Skeletal muscle cell (primary cell): ENCODE measurements around the gene THSD4.
A peak's percentile ranks its signal among the peaks of the same experiment; 100 is the strongest.
"Not testable (repeated sequence)": the region's sequence is repeated elsewhere in the genome, so short reads cannot be mapped to it uniquely, and the experiment has no call there.

Experiments used
- DNase-seq: peaks from one replicate; pipeline ENCODE4 v3.0.0-alpha.2; 2010; ENCODE audit warnings: low read depth
- H3K4me3 ChIP-seq: 2 replicates; pipeline ENCODE4 v1.5.1; 2011; ENCODE audit warnings: low read depth, mild to moderate bottlenecking, control low read depth, low read length, moderate library complexity

THSD4 gene

GRCh38 chr15:71203586-71204474, 88.6 kb downstream of the THSD4 start:
- no peak for DNase-seq
- no peak overlapping the region for H3K4me3 ChIP-seq

DNA sequence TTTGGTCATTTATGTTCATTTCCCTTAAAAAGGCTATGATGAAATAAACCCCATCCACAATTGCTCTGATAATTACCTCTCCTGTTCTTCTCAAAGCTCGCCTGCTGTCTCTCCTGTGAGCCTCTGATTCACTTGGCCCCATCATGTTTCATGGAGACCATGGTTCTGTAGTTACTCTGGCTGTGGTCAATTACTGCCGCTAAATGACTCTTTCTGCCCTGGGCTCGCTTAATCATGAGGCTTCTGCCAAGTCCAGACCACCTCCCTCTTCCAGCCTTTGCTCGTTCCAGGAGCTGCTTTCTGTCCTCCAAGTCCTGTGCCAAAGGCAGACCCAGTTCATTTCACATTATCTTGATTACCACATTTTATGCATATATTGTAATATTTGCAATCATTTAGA, 91.9 kb downstream of the THSD4 start:
- H3K4me3 ChIP-seq: no peak overlapping the region
- DNase-seq: no peak

DNA sequence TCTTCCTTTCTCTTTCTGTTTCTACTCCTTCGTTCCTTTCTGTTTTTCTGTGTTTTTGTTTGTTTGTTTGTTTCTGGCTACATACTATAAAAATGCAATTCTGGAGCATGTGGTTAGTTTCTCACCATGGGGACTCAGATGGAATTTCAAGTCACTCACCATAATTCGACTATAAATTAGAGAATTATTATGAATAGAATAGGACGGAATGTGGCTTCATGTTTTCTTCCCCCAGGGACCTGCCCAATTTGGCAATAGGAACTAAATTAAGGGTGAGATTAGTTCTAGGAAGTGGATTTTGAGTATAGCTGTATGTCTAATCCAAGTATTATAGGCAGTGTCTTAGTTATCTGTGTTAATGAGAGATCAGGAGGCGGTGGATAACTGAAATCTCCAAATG, 96.9 kb downstream of the THSD4 start:
- no peak overlapping the region for H3K4me3 ChIP-seq

GRCh38 chr15:71213943-71214342, 98.7 kb downstream of the THSD4 start:
- not testable (repeated sequence) for H3K4me3 ChIP-seq, DNase-seq

More for the DNA sequence above, 96.9 kb downstream of the THSD4 start:
- no peak for DNase-seq

GRCh38 chr15:71215126-71215894, 100.0 kb downstream of the THSD4 start:
- no peak for DNase-seq
- H3K4me3 ChIP-seq: no peak overlapping the region

DNA sequence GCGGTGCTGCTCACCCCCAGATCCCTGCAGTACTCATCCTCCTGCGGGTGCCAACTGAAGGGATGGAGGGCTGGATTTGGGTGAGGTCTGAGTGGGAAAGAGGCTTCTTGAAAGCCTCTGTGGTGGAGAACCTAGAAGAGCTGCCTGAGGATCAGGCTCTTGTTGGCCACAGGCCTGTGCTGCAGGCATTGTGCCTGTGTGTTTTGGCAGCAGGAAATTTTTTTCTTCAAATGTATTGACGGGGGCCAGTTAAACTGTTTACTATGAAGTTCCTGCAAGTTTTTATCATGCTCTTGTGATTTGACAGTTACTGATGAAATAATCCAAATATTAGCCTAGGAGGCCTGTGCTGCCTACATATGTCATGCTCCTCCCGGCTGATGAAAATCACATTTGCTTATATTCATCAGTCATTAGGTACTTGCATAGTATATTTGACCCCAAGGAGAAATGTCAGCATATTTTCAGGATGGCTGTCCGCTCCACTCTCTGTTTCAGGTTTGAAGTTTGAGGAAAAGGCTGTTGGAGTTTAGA, 103.1 kb downstream of the THSD4 start:
- H3K4me3 ChIP-seq: no peak overlapping the region
- no peak for DNase-seq

GRCh38 chr15:71219101-71219500, 103.8 kb downstream of the THSD4 start:
- DNase-seq: no peak
- H3K4me3 ChIP-seq: no peak overlapping the region

DNA sequence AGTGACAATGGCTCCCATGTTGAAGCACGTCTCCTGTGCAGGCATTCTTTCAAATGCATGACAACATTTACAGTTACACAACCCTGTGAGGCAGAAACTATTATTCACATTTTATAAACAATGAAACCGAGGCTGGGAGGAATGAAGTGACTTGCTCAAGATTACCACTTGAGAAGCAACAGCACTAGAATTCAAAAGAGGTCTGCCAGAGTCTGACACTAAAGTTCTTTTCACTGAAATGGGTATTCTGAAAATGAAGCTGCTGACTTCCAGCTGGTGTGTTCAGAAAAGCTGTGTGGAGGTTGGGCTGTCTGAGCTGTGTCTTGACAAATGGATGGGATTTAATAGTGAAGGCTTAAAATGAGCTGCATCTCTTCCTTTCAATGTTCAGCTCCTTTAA, 104.4 kb downstream of the THSD4 start:
- DNase-seq: peak; percentile 50
- H3K4me3 ChIP-seq: no peak overlapping the region

DNA sequence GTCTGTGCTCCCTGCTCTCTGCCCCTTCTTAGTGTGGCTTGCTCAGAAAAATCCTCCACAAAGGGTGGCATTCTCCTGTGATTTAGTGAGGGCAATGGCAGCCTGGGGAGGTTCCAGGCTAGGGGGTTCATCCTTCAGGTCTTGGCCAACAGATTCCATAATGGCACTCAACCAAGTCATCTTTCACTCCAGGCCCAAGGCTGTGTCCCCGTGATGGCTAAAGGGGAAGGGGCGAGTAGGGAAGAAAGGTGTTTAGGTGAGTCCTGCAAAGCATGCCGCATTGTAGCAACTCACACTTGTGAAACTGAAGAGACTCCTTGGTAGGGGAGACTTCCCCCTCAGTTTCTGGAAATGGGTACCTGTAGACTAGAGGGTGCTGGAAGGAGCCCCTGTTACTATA, 105.6 kb downstream of the THSD4 start:
- no peak for DNase-seq
- no peak overlapping the region for H3K4me3 ChIP-seq

- no peak overlapping the region for H3K4me3 ChIP-seq
- no peak for DNase-seq
Observed at GRCh38 chr15:71221417-71221816, 106.1 kb downstream of the THSD4 start.

GRCh38 chr15:71223516-71223915, 108.2 kb downstream of the THSD4 start:
- no peak overlapping the region for H3K4me3 ChIP-seq
- DNase-seq: no peak

- H3K4me3 ChIP-seq: no peak overlapping the region
- no peak for DNase-seq
Observed at GRCh38 chr15:71224024-71224423, 108.8 kb downstream of the THSD4 start.

DNA sequence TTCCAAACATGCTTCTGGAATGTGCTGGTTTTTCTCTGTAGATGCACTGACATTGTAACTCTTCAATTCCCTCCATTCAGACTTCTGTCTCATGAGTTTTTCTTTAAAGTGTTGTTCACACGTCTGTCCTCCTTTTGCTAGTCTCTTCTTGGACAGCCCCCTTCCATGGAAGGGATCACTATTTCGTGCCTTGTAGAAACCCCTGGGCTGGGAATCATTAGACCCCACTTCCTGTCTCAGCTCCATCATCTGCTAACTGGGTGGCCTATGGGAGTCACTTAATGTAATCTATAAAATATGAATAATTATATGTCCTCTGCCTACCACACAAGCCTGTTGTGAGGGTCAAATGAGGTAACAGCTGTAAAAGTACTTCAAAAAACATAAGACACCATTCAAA, 110.6 kb downstream of the THSD4 start:
- DNase-seq: no peak
- no peak overlapping the region for H3K4me3 ChIP-seq

GRCh38 chr15:71226536-71227455, 111.5 kb downstream of the THSD4 start:
- no peak for DNase-seq
- no peak overlapping the region for H3K4me3 ChIP-seq

DNA sequence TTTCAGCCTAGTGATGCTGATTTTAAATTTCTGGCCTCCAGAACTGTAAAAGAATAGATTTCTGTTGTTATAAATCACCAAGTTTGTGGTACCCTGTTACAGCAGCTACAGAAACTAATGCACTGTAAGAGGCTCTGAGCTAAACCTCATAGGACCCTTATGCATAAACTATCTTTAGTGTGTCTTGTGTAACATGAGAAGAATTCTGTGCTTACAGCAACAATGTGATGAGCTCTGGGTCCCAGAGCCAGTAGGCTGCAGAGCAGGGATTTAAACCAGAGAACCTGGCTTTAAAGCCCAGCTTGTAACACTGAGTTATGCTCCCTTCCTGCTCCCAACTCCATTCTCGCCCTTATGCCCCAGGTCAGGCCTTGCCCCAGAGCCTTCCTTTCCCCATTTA, 113.1 kb downstream of the THSD4 start:
- no peak overlapping the region for H3K4me3 ChIP-seq
- DNase-seq: peak; percentile 27

DNA sequence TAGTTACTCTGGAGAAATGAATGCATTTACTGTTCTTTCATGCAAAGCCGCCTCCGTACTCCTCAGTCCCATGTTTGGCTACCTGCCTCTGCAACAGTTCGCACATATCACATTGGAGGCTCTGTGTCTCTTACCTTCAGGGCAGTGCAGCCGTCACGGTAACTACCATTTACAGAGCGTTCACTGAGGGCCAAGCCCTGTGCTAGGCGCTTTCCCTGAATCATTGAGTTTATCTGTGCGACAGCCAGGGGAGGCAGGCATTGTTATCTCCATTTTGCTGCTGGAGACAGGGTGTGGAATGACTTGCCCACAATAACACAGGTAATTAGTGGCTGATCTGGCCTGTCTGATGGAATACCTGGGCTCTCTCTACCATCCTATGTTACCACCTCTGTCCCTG, 115.0 kb downstream of the THSD4 start:
- DNase-seq: no peak
- no peak overlapping the region for H3K4me3 ChIP-seq

GRCh38 chr15:71231758-71232157, 116.5 kb downstream of the THSD4 start:
- H3K4me3 ChIP-seq: no peak overlapping the region
- no peak for DNase-seq

GRCh38 chr15:71232411-71232810, 117.1 kb downstream of the THSD4 start:
- no peak for DNase-seq
- no peak overlapping the region for H3K4me3 ChIP-seq

DNA sequence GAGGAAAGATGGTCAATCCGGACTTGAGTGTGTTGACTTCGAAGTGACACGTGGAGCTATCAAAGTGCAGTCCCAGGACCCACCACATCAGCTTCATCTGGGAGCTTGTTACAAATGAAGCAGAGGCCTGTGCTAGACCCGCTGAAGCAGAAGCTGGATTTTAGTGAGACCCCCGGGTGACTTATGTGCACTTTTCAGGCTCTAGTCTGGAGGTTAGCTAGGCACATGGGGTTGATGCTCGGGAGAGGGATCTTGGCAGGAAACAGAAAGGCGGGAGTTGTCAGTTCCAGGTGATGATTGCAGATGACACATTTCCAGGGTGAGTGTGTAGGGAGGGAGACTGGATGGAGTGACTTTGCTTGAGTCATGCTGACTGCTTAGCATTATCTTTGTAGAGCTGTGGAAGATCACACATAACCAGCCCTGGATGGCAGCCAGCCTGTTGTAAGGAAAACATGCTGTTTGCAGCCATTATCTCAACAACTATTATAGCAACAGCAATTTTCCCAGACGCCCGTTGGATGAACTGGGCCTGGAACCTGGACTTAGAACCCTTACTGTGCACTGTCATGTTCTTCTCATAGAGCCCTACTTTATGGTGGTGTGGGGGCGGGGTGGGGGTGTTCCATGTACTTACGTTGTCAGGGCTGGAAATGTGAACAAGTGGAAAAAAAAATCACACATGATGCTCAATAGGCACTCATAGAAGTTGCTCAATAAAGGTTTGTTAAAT, 122.4 kb downstream of the THSD4 start:
- peak; percentile 95 for DNase-seq
- no peak overlapping the region for H3K4me3 ChIP-seq
